Epithelial cell of esophagus (primary cell): ENCODE results near the gene ATP2C1.

ENCODE experiments used
- DNase-seq: peaks from one replicate; pipeline ENCODE4 v3.0.0; 2010; ENCODE audit warnings: low read depth
- H3K4me3 ChIP-seq: 2 replicates; pipeline ENCODE4 v1.5.1; 2011; ENCODE audit warnings: mild to moderate bottlenecking, low read length, control low read depth
- TF ChIP-seq, protein P1 (sequence below): IDR thresholded peaks from 2 replicates; pipeline ENCODE4 v1.5.1; 2011; ENCODE audit warnings: low read depth, mild to moderate bottlenecking, low read length, control low read depth, inconsistent platforms; ENCODE audit not compliant: insufficient read depth; ENCODE audit errors: missing control alignments

ATP2C1 gene

DNA sequence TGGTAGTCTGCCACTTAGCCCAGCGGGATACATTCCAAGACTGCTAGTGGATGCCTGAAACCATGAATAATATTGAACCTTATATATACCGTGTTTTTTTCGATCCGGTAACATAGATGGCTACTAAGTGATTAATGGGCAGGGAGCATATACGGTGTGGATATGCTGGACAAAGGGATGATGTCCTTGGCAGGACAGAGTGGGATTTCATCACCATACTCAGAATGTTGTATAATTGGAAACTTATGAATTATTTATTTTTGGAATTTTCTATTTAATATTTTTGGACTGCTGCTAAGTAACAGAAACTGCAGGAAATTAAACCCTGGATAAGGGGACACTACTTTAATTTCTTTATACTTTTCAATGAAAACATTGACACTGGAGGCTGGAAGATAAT lies 79.5 kb downstream of the ATP2C1 start:
- DNase-seq = no peak
- H3K4me3 ChIP-seq = no peak overlapping the region
- TF ChIP-seq, protein P1, sequence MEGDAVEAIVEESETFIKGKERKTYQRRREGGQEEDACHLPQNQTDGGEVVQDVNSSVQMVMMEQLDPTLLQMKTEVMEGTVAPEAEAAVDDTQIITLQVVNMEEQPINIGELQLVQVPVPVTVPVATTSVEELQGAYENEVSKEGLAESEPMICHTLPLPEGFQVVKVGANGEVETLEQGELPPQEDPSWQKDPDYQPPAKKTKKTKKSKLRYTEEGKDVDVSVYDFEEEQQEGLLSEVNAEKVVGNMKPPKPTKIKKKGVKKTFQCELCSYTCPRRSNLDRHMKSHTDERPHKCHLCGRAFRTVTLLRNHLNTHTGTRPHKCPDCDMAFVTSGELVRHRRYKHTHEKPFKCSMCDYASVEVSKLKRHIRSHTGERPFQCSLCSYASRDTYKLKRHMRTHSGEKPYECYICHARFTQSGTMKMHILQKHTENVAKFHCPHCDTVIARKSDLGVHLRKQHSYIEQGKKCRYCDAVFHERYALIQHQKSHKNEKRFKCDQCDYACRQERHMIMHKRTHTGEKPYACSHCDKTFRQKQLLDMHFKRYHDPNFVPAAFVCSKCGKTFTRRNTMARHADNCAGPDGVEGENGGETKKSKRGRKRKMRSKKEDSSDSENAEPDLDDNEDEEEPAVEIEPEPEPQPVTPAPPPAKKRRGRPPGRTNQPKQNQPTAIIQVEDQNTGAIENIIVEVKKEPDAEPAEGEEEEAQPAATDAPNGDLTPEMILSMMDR = no peak

DNA sequence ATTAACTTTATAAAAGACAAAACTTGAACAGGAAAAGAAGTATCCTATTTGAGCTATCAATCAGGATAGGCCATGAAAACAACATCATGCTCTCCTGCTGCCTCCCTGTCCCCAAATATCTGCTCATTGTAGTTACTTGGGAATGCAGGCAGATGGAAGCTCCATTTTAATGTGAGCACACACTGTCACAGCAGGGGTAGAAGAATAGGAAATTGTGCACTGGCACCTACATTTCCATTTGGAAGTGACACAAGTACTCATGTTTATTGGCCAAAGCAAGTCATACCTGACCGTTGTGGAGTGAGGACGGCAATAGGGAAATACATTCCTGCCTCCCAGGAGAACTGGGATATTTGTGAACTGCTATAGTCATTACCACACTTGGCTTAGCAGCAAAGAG lies 80.3 kb downstream of the ATP2C1 start:
- peak; percentile 5 for DNase-seq
- TF ChIP-seq, protein P1 = no peak
- H3K4me3 ChIP-seq = no peak overlapping the region

DNA sequence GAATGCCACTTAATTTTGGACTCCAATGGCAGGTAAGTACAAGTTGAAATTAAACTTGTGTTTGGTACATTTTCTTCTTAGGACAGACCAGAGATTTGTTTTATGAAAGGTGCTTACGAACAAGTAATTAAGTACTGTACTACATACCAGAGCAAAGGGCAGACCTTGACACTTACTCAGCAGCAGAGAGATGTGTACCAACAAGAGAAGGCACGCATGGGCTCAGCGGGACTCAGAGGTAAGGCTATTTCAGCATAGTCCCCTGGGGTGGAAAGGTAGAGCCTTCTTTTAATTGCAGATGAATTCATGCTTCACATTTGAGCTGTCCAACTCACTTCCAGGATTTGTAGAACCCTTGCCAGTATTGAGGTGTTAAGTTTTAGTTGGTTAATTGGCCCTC lies 81.4 kb downstream of the ATP2C1 start:
- TF ChIP-seq, protein P1 = no peak
- DNase-seq = peak; percentile 96
- no peak overlapping the region for H3K4me3 ChIP-seq

DNA sequence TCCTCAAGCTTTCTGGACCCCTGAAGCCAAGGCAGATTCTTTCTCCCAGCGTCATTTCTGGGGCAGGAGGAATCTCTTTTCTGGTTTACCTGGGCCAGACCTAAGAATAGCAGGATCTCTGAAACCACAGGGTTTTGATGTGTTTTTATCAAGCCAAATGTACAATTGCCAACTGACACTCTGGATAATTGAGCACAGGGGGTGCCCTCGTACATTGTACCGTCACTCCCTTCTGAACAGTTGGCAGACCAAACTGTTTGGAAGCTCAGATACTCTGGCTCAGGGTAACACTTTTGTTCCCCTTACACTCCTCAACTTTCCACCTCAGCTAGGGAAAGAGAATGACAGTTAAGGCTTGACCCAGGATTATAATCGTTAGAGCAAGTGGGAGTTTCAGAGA lies 82.8 kb downstream of the ATP2C1 start:
- DNase-seq = no peak
- TF ChIP-seq, protein P1 = no peak
- H3K4me3 ChIP-seq = no peak overlapping the region

DNA sequence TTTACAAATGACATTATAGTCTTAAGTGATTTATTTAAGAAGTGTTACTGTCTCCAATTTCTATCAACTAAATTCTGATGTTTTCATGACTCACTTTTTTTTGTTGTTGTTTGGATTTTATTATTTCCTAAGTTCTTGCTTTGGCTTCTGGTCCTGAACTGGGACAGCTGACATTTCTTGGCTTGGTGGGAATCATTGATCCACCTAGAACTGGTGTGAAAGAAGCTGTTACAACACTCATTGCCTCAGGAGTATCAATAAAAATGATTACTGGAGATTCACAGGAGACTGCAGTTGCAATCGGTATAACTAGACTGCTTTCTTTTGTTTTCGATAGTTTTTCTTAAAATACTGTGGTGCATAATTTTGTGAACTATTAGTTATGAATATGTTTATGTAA lies 85.2 kb downstream of the ATP2C1 start:
- no peak overlapping the region for H3K4me3 ChIP-seq
- TF ChIP-seq, protein P1 = no peak
- DNase-seq = no peak

DNA sequence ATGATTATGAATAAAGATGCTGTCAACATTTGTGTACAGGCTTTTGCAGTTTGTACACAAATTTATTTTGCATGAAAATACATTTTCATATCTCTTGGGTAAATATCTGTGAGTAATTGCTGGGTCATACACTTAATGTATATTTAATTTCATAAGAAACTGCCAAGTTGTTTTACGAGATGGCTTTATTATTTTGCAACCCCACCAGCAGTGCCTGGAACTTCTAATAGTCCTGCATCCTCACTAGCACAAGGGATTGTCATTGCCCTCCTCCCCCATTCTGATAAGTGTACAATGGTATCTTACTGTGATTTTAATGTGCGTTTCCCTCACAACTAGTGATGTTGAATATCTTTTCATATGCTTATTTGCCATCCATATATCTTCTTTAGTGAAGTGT lies 87.6 kb downstream of the ATP2C1 start:
- DNase-seq = no peak

DNA sequence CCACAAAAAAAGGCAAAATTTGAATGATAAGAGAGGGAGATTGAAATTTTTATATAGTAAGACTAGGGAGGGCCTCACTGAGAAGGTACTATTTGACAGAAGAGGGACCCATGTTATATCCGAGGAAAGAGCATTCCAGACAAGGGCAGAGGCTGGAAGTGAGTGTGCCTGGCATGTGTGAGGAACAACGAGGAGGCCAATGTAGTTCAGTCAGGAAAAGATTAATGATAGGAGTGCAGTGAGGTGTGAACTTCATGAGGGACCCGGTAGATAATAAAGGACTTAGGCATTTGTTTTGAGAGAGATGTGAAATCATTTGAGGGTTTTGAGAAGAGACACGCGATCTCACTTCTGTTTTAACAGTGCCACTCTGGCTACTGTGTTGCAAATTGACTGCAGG lies 96.4 kb downstream of the ATP2C1 start:
- TF ChIP-seq, protein P1 = no peak
- no peak overlapping the region for H3K4me3 ChIP-seq
- no peak for DNase-seq

More for the DNA sequence above, 87.6 kb downstream of the ATP2C1 start:
- no peak overlapping the region for H3K4me3 ChIP-seq
- TF ChIP-seq, protein P1 = no peak
